HUES48 (cell line): ENCODE results near the gene CDK5RAP1.
"Not testable (repeated sequence)": the region's sequence is repeated elsewhere in the genome, so short reads cannot be mapped to it uniquely, and the experiment has no call there.

Experiments
- H3K27ac ChIP-seq: one replicate; pipeline ENCODE4 v1.7.0; 2013; ENCODE audit warnings: low read depth, low read length, inconsistent platforms
- H3K27me3 ChIP-seq: 2 replicates; pipeline ENCODE4 v1.6.1; 2013; ENCODE audit warnings: mild to moderate bottlenecking, low read length; ENCODE audit not compliant: control insufficient read depth, insufficient read depth
- H3K36me3 ChIP-seq: 2 replicates; pipeline ENCODE4 v1.6.1; 2013; ENCODE audit warnings: low read length; ENCODE audit not compliant: control insufficient read depth, insufficient read depth
- H3K4me1 ChIP-seq: 2 replicates; pipeline ENCODE4 v1.6.1; 2013; ENCODE audit warnings: mild to moderate bottlenecking, low read length; ENCODE audit not compliant: control insufficient read depth, insufficient read depth
- H3K4me3 ChIP-seq: 2 replicates; pipeline ENCODE4 v1.5.1; 2013; ENCODE audit warnings: mild to moderate bottlenecking, low read depth, low read length
- H3K9ac ChIP-seq: 2 replicates; pipeline ENCODE4 v1.6.1; 2013; ENCODE audit warnings: mild to moderate bottlenecking, low read depth, low read length, moderate library complexity
- H3K9me3 ChIP-seq: 2 replicates; pipeline ENCODE4 v1.6.1; 2013; ENCODE audit warnings: low read length; ENCODE audit not compliant: control insufficient read depth, insufficient read depth

The CDK5RAP1 gene

GRCh38 chr20:33401184-33401920, at the start of gene CDK5RAP1:
Gene CDK5RAP1 (minus strand): TSS chr20:33401519. CDS start chr20:33397064, 4,455 bp downstream.
- H3K27me3 ChIP-seq: no peaks in the 10 kb centered on the region
- H3K9me3 ChIP-seq: no peaks in the 10 kb centered on the region
- H3K4me3 ChIP-seq: peak within 1 kb of the TSS; percentile 90
- H3K36me3 ChIP-seq: peaks cover 7% of the 10 kb centered on the region; the same call in 1 of the 2 replicates
- peak within 1 kb of the TSS; percentile 49 for H3K27ac ChIP-seq
- H3K9ac ChIP-seq: peak within 1 kb of the TSS; percentile 71
- peaks cover 5% of the 10 kb centered on the region; the same call in 1 of the 2 replicates for H3K4me1 ChIP-seq

GRCh38 chr20:33450867-33451266, 49.5 kb upstream of the CDK5RAP1 start:
- no peak overlapping the region for H3K9ac ChIP-seq
- no peaks in the 10 kb centered on the region for H3K4me1 ChIP-seq
- H3K27ac ChIP-seq: no peak overlapping the region

GRCh38 chr20:33445881-33446625, 44.7 kb upstream of the CDK5RAP1 start:
- no peaks in the 10 kb centered on the region for H3K36me3 ChIP-seq
- peaks cover 7% of the 10 kb centered on the region; the same call in 1 of the 2 replicates for H3K4me1 ChIP-seq
- H3K4me3 ChIP-seq: no peak overlapping the region
- H3K27ac ChIP-seq: no peak overlapping the region
- no peaks in the 10 kb centered on the region for H3K9me3 ChIP-seq
- no peak overlapping the region for H3K9ac ChIP-seq
- H3K27me3 ChIP-seq: peaks cover 20% of the 10 kb centered on the region

More at GRCh38 chr20:33450867-33451266, 49.5 kb upstream of the CDK5RAP1 start:
- no peak overlapping the region for H3K4me3 ChIP-seq
- no peaks in the 10 kb centered on the region for H3K27me3 ChIP-seq
- H3K9me3 ChIP-seq: no peaks in the 10 kb centered on the region
- H3K36me3 ChIP-seq: no peaks in the 10 kb centered on the region

GRCh38 chr20:33444797-33445560, 43.7 kb upstream of the CDK5RAP1 start:
- H3K4me3 ChIP-seq: peak overlapping the region; percentile 31; the same call in 1 of the 2 replicates
- no peak overlapping the region for H3K27ac ChIP-seq
- no peak overlapping the region for H3K9ac ChIP-seq
- H3K36me3 ChIP-seq: no peaks in the 10 kb centered on the region
- H3K27me3 ChIP-seq: peaks cover 20% of the 10 kb centered on the region
- peaks cover 7% of the 10 kb centered on the region; the same call in 1 of the 2 replicates for H3K4me1 ChIP-seq
- no peaks in the 10 kb centered on the region for H3K9me3 ChIP-seq

- peaks cover 20% of the 10 kb centered on the region for H3K27me3 ChIP-seq
- no peak within 1 kb of the TSS for H3K9ac ChIP-seq
- H3K36me3 ChIP-seq: no peaks in the 10 kb centered on the region
- H3K4me1 ChIP-seq: peaks cover 7% of the 10 kb centered on the region; the same call in 1 of the 2 replicates
- peak within 1 kb of the TSS; percentile 69 for H3K4me3 ChIP-seq
- H3K9me3 ChIP-seq: no peaks in the 10 kb centered on the region
- H3K27ac ChIP-seq: peak within 1 kb of the TSS; percentile 46
Observed at GRCh38 chr20:33443512-33444239, 42.4 kb upstream of the CDK5RAP1 start, which contains the start of gene SNTA1. Gene SNTA1 (minus strand): TSS chr20:33443763. CDS start chr20:33443620, 143 bp downstream.

GRCh38 chr20:33443006-33443511, 41.7 kb upstream of the CDK5RAP1 start:
- Histone ChIP-seq H3K27me3 (peaks cover 20% of the 10 kb centered on the region), H3K9me3 (no peaks in the 10 kb centered on the region), H3K9ac (no peak overlapping the region), H3K4me1 (peaks cover 7% of the 10 kb centered on the region; the same call in 1 of the 2 replicates), H3K27ac (no peak overlapping the region), H3K36me3 (no peaks in the 10 kb centered on the region), H3K4me3 (peak overlapping the region; percentile 69)

- H3K36me3 ChIP-seq: no peaks in the 10 kb centered on the region
- H3K9me3 ChIP-seq: no peaks in the 10 kb centered on the region
- no peak overlapping the region for H3K27ac ChIP-seq
- H3K9ac ChIP-seq: no peak overlapping the region
- H3K4me1 ChIP-seq: peaks cover 7% of the 10 kb centered on the region; the same call in 1 of the 2 replicates
- H3K27me3 ChIP-seq: peaks cover 20% of the 10 kb centered on the region
- H3K4me3 ChIP-seq: peak overlapping the region; percentile 69
Observed at GRCh38 chr20:33442136-33443005, 41.1 kb upstream of the CDK5RAP1 start.

GRCh38 chr20:33441142-33441955, 40.0 kb upstream of the CDK5RAP1 start:
- no peak overlapping the region for H3K4me3 ChIP-seq
- H3K27me3 ChIP-seq: peaks cover 20% of the 10 kb centered on the region
- no peaks in the 10 kb centered on the region for H3K36me3 ChIP-seq
- H3K9me3 ChIP-seq: no peaks in the 10 kb centered on the region
- no peak overlapping the region for H3K9ac ChIP-seq
- peaks cover 7% of the 10 kb centered on the region; the same call in 1 of the 2 replicates for H3K4me1 ChIP-seq
- no peak overlapping the region for H3K27ac ChIP-seq

GRCh38 chr20:33440562-33440961, 39.2 kb upstream of the CDK5RAP1 start:
- not testable (repeated sequence) for H3K9me3 ChIP-seq, H3K4me1 ChIP-seq, H3K4me3 ChIP-seq, H3K9ac ChIP-seq, H3K36me3 ChIP-seq, H3K27ac ChIP-seq
- H3K27me3 ChIP-seq: peaks cover 20% of the 10 kb centered on the region
